Testis (tissue), 3 donors: ENCODE data around the gene MCM7. TPM values are rescaled to one million over a fixed set of nuclear protein-coding genes. Genes with fewer than 3 reads are reported as not detected.

Source experiments
- DNase-seq: peaks from one replicate; pipeline ENCODE4 v3.0.0-alpha.2; 2019
- H3K27ac ChIP-seq, 2 donors: fragments of 200-600 bp; sonication (generic); one replicate each; pipeline ENCODE4 v1.5.1; 2019
- H3K27me3 ChIP-seq: fragments of 200-600 bp; sonication (generic); one replicate; pipeline ENCODE4 v1.5.1; 2019
- H3K36me3 ChIP-seq: fragments of 200-600 bp; sonication (generic); one replicate; pipeline ENCODE4 v1.5.1; 2017; ENCODE audit warnings: low read depth; ENCODE audit errors: missing control alignments
- H3K4me1 ChIP-seq: fragments of 200-600 bp; sonication (generic); one replicate; pipeline ENCODE4 v1.5.1; 2019
- H3K4me3 ChIP-seq, 2 donors: fragments of 200-600 bp; sonication (generic); one replicate each; pipeline ENCODE4 v1.5.1; 2017 to 2019
- H3K9me3 ChIP-seq: fragments of 200-600 bp; sonication (generic); one replicate; pipeline ENCODE4 v1.5.1; 2017
- POLR2A ChIP-seq: fragments of 450-650 bp; IDR thresholded peaks from one replicate; pipeline ENCODE4 v1.6.1; 2017; ENCODE audit warnings: antibody characterized with exemption, mild to moderate bottlenecking, moderate library complexity
- WGBS, 2 donors: methylation state at CpG; one replicate each; pipeline ENCODE4 v1.1.5; 2018; 5-methylcytosine and 5-hydroxymethylcytosine counted together
- intact Hi-C: fragments of 100-400 bp; cut with DNase I; formaldehyde crosslinking; loops from one replicate; pipeline ENCODE4 v1.15.1; 2023; ENCODE audit warnings: low total_unique reads
- polyA plus RNA-seq: library from polyadenylated mRNA; stranded (reverse); fragments of 350-450 nt; fragmentation: Illumina TruSeq; extraction: RNeasy Lipid Tissue Mini Kit (QIAGEN cat#74804); gene quantifications from one replicate; pipeline ENCODE4 v1.2.3, GENCODE V29; 2014; ENCODE audit warnings: low read depth, low replicate concordance; ENCODE audit not compliant: insufficient read depth
- total RNA-seq, 2 donors: library from RNA; depleted of rRNA; stranded (reverse); fragments of >200 nt; gene quantifications; one replicate each; pipeline ENCODE4 v1.2.3, GENCODE V29; 2016
- TF ChIP-seq, protein P1 (sequence below), 3 experiments: fragments of 450-650 bp in 2 of 3; fragments of 200-600 bp in 1 of 3; sonication (generic) in 1 of 3; IDR thresholded peaks; one replicate each; pipeline ENCODE4 v1.5.1; 2016 to 2019; ENCODE audit warnings: antibody characterized with exemption in 3 of 3, mild to moderate bottlenecking in 2 of 3, moderate library complexity in 1 of 3

MCM7 gene
- total and polyA plus RNA-seq, 3 donors from 2014 or later: 85.1 to 137 (median 86.5) TPM

DNA sequence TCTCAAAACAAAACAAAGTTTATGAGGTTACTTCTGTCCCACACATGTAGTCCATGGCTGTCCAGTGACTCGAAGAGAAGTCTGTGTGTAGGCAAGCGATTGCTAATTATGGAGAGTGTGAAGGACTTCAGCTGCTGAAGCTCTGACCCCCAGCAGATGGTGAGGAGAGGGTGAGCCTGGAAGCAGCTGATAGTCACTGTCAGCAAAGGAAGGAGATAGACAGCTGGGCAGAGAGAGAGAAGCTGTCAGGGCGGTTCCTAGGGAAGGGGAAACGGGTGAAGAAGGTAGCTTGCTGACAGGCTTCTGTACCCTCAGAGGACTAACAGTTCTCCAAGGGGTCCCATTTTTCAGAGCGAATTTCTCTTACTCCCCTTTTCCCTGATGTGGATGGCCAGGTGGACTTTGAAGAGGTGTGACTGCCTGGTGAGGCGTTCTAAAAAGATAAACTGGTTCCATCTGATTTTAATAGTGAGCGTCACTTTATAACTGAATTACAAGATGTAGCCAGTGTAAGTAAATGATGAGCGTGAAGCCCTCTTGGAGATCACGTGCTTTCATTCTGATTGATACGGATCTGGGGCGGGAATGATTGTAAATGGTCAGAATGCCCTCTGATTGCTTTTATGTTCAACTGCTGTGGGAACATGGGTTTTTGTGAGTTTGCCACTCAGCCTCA lies 39.5 kb downstream of the MCM7 start:
- Histone ChIP-seq H3K27me3 (no peaks in the 10 kb centered on the region), H3K9me3 (no peaks in the 10 kb centered on the region), H3K36me3 (no peaks in the 10 kb centered on the region), H3K4me3 (no peak overlapping the region), H3K27ac (no peak overlapping the region), H3K4me1 (peaks cover 4% of the 10 kb centered on the region)
- DNase-seq: no peak
- TF ChIP-seq POLR2A: no peak
- TF ChIP-seq, protein P1, sequence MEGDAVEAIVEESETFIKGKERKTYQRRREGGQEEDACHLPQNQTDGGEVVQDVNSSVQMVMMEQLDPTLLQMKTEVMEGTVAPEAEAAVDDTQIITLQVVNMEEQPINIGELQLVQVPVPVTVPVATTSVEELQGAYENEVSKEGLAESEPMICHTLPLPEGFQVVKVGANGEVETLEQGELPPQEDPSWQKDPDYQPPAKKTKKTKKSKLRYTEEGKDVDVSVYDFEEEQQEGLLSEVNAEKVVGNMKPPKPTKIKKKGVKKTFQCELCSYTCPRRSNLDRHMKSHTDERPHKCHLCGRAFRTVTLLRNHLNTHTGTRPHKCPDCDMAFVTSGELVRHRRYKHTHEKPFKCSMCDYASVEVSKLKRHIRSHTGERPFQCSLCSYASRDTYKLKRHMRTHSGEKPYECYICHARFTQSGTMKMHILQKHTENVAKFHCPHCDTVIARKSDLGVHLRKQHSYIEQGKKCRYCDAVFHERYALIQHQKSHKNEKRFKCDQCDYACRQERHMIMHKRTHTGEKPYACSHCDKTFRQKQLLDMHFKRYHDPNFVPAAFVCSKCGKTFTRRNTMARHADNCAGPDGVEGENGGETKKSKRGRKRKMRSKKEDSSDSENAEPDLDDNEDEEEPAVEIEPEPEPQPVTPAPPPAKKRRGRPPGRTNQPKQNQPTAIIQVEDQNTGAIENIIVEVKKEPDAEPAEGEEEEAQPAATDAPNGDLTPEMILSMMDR (IDR thresholded peaks at IDR 0.05): no peak
- intact Hi-C loops: no loop called here
- WGBS, 2 donors: 94% methylated on average over 11 of the region's 11 CpGs

DNA sequence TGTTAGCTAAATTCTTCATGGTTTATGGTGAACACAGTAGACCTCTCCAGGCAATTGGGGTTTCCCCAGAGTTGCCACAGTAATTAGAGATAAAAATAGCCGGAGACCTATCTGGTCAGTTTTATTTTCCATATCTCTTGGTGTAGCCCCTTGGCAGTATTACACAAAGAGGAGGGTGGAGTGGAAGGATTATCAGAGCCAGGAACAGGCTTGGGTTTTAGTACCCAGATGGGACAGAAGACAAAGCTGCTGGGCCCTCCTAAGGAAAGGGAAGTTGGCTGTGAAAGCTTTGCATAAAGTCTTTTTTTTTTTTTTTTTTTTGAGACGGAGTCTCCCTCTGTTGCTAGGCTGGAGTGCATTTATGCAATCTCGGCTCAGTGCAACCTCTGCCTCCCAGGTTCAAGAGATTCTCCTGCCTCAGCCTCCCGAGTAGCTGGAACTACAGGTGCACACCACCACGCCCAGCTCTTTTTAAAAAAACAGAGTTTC lies 41.9 kb downstream of the MCM7 start:
- H3K4me3 ChIP-seq: no peak overlapping the region
- H3K36me3 ChIP-seq: no peaks in the 10 kb centered on the region
- no peak overlapping the region for H3K27ac ChIP-seq
- no peaks in the 10 kb centered on the region for H3K27me3 ChIP-seq
- H3K4me1 ChIP-seq: no peaks in the 10 kb centered on the region
- TF ChIP-seq, protein P1 (IDR thresholded peaks at IDR 0.05): no peak
- TF ChIP-seq POLR2A: no peak
- intact Hi-C loops: no loop called here
- H3K9me3 ChIP-seq: no peaks in the 10 kb centered on the region
- no peak for DNase-seq
- 73 to 91% methylated on average over 5 of the region's 5 CpGs for WGBS, 2 donors

DNA sequence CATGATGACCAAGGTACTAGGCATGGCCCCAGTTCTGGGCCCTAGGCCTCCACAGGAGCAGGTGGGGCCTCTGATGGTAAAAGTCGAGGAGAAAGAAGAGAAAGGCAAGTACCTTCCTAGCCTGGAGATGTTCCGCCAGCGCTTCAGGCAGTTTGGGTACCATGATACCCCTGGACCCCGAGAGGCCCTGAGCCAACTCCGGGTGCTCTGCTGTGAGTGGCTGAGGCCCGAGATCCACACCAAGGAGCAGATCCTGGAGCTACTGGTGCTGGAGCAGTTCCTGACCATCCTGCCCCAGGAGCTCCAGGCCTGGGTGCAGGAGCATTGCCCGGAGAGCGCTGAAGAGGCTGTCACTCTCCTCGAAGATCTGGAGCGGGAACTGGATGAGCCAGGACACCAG lies 44.2 kb downstream of the MCM7 start:
- no peak overlapping the region for H3K4me3 ChIP-seq
- no peaks in the 10 kb centered on the region for H3K9me3 ChIP-seq
- TF ChIP-seq, protein P1 (IDR thresholded peaks at IDR 0.05): no peak
- no peak for TF ChIP-seq POLR2A
- H3K27ac ChIP-seq: no peak overlapping the region
- H3K4me1 ChIP-seq: peaks cover 9% of the 10 kb centered on the region
- no peaks in the 10 kb centered on the region for H3K36me3 ChIP-seq
- no peaks in the 10 kb centered on the region for H3K27me3 ChIP-seq
- intact Hi-C loops: no loop called here
- no peak for DNase-seq
- 96 to 98% methylated on average over 6 to 10 of the region's 10 CpGs for WGBS, 2 donors

DNA sequence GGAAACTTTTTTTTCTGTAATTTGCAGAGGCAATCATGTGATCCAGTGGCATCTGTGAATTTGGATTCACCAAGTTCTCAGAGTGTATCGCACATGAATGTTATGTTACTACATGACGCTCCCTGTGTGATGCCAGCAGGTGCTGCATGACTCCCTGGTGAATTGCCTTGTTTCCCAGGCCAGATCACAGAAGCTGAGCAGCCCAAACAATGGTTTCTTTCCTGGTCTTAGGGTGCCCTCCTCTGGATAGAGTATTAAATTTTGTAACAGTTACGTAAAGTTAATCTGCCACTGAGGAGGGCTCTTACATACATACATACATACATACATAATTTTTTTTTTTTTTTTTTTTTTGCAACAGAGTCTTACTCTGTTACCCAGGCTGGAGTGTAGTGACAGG lies 48.0 kb downstream of the MCM7 start:
- Histone ChIP-seq H3K9me3 (no peaks in the 10 kb centered on the region), H3K27me3 (no peaks in the 10 kb centered on the region), H3K27ac (no peak overlapping the region), H3K4me3 (no peak overlapping the region), H3K4me1 (peaks cover 24% of the 10 kb centered on the region), H3K36me3 (no peaks in the 10 kb centered on the region)
- TF ChIP-seq, protein P1 (IDR thresholded peaks at IDR 0.05): peak in 2 of 3 experiments; percentile 26 to 27
- TF ChIP-seq POLR2A: no peak
- 37 to 55% methylated on average over 3 of the region's 3 CpGs for WGBS, 2 donors
- intact Hi-C loops: no loop called here
- peak; percentile 47 for DNase-seq

DNA sequence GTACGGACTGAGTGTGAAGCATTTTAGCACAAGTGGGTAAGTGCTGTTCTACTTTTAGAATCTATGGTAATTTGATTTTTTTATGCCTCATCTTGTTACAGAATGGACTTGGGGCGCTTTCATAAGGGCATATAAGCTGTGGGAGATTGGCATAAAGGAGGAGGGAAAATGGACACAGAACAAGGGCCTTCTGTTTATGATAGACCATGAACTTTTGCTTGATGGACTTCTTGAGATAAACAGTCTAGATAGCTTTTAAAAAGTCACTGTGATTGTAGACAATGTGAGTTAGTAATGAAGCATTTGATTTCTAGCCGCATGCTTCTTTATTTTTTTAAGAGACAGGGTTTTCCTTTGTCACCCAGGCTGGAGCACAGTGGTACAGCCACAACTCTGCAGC lies 49.6 kb downstream of the MCM7 start:
- Histone ChIP-seq H3K9me3 (no peaks in the 10 kb centered on the region), H3K4me3 (no peak overlapping the region), H3K27ac (peak overlapping the region in 1 of 2 donors; percentile 19), H3K4me1 (peaks cover 24% of the 10 kb centered on the region), H3K27me3 (no peaks in the 10 kb centered on the region), H3K36me3 (no peaks in the 10 kb centered on the region)
- WGBS, 2 donors: 41 to 58% methylated on average over 3 of the region's 3 CpGs
- no peak for DNase-seq
- intact Hi-C loops: no loop called here
- TF ChIP-seq, protein P1 (IDR thresholded peaks at IDR 0.05): no peak
- no peak for TF ChIP-seq POLR2A
